Medulla oblongata (tissue), 1 donor: ENCODE data around the gene UBC.
A peak's percentile ranks its signal among the peaks of the same experiment; 100 is the strongest.

Source experiments
- DNase-seq: peaks from one replicate; pipeline ENCODE4 v3.0.0-alpha.2; 2015; ENCODE audit errors: extremely low spot score

The UBC gene

DNA sequence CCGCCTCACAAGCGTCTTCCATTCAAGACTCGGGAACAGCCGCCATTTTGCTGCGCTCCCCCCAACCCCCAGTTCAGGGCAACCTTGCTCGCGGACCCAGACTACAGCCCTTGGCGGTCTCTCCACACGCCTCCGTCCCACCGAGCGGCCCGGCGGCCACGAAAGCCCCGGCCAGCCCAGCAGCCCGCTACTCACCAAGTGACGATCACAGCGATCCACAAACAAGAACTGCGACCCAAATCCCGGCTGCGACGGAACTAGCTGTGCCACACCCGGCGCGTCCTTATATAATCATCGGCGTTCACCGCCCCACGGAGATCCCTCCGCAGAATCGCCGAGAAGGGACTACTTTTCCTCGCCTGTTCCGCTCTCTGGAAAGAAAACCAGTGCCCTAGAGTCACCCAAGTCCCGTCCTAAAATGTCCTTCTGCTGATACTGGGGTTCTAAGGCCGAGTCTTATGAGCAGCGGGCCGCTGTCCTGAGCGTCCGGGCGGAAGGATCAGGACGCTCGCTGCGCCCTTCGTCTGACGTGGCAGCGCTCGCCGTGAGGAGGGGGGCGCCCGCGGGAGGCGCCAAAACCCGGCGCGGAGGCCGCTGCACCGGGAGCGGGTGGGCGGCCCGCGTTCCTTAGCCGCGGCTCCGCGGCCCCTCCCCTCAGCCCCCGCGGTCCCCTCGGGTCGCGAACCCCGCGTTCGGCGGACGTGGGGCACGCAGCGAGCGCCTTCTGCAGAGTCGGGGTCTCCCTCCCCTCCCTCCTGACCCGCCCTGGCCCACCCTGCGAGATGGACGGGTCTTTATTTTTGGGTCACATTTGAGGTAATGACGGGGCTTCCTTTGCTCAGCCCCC lies at the start of gene UBC:
Gene UBC (minus strand): TSS at position 259 of the 847 bp plus-strand sequence. CDS start 879 bp downstream, outside the sequence.
- DNase-seq = peak; percentile 94

DNA sequence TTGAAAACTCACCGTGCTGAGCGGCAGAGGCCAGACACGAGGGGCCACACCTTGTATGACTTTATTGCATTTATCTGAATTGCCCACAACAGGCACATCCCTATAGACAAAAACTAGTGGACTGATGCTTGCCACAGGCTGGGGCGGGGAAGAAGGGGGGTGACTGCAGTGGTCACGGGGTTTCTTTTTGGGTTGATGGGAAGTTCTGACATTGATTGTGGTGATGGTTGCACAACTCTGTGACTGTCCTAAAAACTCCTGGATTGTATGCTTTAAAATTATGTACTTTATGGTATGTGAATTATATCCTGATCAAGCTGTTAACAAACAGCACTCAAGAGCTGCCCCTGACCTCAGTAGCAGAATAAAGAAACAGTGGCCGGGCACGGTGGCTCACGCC lies 48.8 kb upstream of the UBC start:
- no peak for DNase-seq

DNA sequence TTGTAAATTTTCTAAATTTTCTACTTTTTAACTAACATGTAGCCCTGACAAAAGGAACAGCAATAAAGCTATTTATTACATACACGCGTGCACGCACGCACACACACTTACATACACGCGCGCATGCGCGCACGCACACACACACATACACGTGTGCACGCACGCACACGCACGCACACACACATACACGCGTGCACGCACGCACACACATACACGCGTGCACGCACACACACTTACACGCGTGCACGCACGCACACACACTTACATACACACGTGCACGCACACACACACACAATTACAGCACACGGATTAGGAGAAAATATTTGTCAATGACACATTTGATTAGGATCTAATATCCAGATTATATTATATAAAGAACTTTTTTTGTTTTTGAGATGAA lies 46.6 kb upstream of the UBC start:
- DNase-seq = no peak

DNA sequence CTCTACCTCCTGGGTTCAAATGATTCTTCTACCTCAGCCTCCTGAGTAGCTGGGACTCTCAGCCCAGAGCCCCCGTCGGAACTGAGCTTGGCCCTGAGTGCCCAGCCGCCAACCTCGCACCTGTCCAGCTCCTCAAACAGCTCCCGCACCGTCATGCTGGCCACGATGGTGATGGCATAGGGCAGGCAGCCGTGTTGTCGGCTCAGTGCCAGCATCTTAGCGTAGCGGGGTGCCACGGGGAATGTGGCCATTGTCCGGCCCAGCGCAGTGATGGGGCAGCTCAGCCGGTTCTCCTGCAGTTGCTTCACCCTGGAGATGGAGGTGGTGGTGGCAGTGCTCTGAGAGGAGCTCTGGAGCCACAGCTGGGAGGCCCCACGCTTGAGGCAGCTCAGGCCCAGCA lies 42.1 kb upstream of the UBC start:
- DNase-seq = no peak

DNA sequence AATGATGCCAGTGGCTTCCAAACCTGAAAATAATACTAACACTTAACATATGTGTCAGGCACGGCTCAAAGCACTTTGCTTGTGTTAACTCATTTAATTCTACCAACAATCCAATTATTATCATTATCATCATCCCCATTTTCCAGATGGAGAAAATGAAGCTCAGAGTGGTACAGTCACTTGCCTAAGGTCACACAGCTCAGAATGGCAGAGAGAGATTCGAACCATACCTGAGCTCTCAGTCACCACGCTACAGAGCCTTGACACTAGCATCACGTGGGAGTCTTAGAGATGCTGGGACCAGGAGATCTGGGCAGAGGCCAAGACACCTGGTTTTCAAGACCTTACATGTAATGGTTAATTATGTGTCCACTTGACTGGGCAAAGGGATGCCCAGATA lies 40.3 kb upstream of the UBC start:
- no peak for DNase-seq

DNA sequence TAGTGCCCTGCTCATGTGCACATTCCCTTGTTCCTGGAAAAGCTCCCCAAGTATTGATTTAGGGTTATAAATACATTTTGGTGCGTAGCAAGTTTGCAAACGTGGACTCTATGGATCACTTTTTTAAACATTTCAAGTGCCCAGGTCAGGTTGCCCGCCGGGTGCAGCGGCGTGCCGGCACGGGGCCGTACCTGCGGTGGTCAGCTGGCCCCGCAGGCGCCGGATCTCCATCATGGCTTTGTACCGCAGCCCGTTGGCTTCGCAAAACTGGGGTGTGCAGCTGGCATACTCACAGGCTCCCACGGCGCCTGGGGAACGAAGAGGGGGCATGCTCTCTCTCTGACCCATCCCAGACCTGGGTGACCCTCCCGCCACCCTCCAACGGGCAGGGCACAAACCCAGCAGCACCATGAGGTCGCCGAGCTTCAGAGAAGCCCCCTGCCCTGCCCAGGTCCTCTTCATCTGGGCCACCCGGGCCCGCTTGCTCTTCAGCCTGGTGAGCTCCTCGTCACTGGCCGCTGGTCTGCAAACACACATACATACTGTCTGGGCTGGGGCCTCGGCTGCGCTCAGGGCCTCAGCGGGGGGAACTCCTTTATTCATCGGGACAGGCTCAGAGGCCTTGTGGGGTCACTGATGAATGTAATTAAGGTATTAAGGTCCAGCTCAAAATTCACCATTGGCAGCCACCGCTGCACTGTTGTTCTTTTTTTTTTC lies 39.4 kb upstream of the UBC start:
- DNase-seq = no peak

DNA sequence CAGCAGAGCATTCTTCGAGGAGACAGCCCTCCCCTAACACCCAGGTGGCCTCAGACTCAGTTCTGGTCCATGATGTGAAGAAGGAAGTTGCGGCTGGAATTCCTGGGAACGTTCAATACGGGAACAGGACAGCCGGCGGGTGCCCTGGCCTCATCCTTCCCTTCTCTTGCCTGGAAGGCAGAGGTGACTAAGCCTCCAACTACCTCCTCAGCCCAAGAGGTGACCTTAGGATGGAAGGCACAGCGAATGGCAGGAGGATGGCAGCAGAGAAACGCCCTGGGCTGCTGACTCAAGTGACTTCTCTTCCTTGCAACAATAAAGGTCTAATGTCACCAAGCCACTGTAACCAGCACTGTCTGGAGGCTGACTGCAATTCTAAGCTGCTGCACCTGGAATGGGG lies 38.4 kb upstream of the UBC start:
- DNase-seq = no peak

DNA sequence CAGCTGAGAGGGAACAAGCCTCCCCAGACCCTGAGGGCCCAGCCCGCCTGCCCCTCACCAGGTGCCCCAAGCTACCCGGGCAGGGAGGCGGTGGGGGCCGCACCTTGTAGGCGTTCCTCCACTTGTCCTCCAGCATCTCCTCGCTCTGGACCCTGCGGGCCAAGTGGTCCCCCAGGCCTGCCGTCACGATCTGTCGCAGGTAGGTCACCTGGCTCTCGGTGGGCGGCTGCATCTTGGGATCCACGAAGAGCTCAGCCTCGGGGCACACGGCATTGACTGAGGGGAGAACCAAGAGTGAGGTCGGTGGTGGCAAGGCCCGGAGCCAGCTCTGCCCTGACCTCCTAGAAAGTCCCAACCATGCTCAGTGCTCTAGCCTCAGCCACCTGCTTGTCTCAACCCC lies 37.8 kb upstream of the UBC start:
- no peak for DNase-seq

DNA sequence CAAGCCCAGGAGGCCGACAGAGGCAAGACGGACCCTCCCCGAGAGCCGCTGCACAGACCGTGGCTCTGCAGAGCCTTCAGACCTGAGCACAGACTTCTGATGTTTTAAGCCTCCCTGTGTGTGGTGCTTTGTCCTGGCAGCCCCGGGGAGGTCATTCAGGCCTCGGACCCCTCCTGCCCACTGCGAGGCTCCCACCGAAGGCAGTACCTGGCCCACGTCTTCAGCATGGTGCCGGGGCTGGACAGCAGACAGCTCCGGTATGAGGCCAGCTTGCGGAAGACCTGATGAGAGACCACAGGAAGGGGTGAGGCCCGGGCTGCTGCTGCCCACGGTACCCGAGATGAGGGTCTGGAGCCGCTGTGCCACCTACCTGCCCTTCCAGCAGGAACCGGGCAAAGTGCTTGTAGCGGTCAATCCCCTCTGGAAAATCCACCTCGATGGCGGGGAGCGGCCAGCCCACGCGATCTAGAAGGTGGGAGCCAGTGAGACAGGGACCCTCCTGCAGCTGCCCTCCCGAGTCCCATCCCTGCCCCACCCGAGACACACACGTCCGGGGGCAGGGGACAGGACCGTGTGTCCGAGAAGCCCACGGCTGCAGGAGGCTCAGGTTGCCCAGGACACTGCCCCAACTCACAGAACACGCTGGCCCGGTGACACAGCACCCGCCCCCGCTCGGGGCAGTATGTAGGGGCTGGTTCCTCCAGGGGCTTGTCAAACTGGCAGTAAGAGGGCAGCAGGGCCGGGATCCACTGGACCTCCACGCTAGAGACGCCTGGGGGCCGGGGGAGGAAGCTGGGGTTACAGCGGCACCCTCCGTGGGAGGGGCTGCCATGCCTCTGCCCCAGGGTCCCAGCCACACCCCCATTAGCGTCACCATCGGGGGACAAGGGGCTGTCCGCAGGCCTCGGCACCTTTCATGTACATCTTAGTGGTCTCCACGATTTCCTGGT lies 35.6 kb upstream of the UBC start:
- no peak for DNase-seq

DNA sequence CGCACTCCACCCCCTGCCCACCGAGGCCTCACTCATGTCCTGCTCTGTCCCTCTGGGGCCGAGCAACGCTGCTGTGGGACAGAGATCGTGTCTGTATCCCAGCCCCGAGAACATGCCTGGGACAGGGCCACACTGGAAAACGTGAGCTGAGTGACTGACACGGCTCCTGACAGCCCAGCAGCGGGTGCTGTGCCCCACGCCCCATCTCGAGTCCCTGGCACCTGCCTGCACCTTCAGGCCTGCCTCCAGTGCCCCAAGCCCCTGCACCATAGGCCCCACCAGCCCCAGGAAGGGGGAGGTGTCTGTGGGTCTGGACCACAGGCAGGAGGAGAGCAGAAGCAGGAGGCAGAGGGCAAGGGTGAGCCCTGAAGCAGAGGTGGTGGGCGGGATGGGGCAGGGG lies 34.6 kb upstream of the UBC start:
- DNase-seq = no peak

DNA sequence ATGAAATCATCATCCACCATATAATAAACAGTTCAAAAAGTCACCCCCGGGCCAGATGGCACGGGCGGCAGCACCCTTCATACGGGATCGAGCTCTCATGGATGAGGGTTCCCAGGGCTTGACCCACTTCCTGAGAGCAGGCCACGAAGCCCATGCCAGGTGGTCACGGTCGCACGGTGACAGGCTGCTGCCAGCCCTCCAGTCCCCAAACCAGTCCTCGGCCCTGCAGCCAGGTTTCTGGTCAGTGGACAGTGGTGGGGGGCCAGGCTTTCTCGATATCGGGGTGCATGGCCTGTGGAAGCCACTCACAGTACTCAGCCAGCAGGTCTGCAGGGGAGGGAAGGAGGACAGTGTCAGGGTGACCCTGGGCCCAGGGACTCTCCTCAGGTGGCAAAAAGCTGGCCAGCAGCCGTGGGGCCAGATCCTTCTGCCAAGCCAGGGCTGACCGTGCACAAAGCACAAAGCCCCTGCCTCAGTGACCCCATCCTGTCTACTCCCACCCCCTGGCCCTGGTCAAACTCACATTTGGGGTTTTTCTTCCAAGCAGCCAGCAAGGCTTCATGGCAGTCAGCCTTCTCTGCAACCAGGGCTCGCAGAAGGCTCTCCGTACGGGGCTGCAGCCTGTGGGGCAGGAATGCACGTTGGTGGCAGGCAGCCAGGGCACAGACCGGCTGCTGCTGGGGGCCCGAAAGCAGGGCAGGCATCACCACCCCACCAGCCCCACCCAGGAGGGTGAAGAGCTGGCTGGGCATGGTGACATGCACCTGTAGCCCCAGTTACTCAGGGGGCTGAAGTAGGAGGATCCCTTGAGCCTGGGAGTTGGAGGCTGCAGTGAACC lies 33.3 kb upstream of the UBC start:
- no peak for DNase-seq

DNA sequence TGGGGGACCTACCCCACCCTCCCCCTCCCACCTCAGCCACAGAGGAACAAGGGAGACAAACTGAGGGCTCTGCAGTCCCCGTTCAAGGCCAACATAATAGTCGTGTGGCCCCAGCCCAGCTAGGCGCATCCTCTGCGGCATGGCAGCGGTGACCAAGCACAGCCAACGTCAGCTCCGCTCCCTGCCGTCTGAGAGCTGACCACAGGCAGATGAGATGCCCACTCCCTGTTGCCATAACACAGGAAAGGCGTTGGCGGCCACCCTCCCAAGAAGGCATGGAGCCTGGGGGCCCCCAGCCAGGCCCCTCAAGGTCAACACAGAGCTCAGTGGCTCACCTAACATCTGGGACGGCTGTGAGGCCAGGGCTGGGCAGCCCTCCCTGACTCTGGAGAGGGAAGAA lies 32.6 kb upstream of the UBC start:
- DNase-seq = no peak

DNA sequence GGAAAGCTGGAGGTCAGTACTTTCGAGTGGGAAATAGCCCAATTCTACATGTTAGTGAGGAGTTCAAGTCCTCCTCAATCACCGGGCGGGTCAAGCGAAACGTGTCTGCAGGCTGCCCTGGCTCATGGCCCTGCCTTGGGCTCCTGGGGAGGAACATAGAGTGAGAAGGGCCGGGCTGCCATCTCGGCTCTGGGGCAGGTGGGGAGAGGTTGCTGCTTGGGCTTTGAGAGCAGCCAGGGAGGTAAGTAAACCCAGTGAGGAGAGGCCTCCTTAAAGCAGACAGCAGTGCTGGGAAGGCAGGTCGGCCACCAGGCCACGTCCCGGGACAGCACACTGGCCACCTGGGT lies 32.0 kb upstream of the UBC start:
- no peak for DNase-seq

DNA sequence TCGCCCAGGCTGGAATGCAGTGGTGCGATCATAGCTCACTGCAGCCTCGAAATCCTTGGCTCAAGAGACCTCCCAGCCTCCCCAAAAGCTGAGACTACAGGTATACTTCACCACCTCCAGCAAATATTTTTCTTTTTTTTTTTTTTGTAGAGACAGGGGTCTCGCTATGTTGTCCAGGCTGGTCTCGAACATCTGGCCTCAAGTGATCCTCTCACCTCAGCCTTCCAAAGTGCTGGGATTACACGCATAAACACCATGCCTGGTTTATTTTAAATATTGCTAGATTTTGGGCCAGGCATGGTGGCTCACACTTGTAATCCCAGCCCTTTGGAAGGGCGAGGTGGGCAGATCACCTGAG lies 26.7 kb upstream of the UBC start:
- no peak for DNase-seq

DNA sequence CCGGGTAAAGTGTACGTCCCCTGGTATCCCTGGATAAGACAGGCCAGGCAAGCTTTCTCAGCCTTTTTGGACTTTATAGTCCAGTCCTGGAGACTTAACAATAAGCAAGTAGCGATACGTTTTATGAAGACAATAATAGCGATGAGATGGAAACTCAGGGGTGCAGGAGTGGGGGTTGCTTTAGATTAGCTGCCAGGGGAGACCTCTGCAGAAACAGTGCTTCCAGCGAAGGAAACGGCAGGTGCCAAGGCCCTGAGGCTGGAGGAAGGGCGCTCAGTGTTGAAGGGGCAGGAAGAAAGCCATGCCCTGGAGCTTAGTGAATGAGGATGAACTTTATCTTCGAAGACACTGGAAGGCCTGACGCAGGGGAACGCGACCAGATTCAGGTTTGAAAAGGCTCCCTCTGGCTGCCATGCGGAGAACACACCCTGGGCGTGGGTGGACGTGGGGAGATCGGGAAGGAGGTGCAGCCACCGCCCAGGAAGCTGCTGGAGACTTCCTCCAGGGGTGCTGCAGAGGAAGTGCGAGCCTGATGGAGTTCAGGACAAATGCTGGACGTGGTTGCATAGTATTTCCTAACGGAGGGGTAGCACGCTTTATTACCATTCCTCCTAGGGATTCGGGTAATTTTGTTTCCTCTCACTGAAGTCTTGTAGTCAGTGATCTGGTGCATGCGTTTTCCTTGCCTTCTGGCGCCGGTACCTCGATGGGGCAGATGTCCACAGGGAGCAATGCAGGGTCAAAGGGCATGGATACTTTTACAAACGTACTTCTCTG lies 26.1 kb upstream of the UBC start:
- peak; percentile 96 for DNase-seq

DNA sequence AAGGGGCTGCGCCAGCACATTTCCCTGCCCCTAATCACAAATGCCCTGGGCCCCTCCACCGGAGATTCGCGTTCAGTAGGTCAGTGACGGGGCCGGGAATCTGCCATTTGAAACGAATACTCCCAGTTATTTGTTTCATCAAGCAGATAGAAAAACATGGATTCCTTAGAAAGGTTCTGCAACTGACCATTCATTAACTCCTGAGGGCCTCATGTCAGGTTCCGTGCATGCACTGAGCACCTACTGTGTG lies 25.6 kb upstream of the UBC start:
- no peak for DNase-seq

DNA sequence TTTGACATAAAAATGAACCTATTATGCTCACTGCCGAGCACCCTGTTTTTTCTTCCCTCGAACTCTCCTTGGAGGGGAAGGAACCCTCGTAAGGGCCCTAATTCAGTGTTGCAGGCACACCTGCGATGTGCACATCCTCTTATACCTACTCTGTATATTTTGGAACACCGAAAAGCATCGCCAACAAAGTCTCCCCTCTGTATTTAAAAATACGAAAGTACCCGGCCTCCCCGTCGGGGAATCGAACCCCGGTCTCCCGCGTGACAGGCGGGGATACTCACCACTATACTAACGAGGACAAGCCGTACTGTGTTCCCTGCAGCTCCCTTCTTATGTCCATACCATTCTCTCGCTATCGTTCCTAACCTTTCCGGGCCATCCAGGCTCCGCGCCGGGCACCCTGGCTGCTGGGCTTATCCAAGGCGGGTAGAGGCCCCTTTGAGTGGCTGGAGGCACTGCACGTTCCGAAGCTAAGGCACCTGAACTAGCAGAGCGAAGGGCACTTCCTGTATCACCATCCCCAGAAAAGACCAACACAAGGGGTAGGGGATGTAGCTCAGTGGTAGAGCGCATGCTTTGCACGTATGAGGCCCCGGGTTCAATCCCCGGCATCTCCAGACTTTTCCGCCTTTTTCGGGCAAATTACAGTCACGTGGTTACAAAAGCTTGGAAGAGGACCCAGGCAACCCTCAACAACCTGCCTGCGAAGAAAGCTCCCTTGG lies 25.1 kb upstream of the UBC start:
- peak; percentile 97 for DNase-seq

DNA sequence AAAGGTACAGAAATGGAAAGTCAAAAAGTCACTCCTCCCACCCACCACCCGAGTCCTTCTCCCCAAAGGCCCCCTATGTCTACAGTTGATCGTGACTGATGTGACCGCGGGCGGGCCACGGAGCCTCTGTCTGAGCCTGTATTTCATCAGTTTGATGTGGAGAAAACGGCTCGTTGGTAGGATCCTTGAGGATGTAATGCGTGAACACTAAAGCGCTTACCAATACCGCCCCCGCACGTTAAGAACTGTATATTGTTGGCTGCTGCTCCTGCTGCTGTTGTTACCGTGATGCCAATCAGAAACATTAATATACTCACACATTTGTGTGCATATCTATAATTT lies 24.6 kb upstream of the UBC start:
- peak; percentile 90 for DNase-seq

DNA sequence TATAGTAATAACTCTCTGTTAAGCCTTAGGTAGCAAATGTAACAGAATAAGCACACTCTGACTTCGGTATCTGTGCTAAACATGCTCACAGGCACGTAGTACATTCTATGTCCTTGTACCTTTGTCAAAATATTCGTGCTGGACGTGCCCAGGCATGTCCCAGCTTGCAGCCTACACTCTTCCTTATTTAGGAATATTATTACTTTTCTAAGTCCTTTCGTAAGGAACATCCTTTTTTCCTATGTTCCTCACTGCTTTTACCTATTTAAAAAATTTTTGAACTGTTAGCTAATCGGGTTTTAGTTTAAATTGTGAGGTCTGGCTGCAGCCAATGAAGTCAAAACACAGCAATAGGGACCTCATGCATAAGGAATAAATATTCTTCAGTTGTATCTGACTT lies 24.1 kb upstream of the UBC start:
- DNase-seq = peak; percentile 57

DNA sequence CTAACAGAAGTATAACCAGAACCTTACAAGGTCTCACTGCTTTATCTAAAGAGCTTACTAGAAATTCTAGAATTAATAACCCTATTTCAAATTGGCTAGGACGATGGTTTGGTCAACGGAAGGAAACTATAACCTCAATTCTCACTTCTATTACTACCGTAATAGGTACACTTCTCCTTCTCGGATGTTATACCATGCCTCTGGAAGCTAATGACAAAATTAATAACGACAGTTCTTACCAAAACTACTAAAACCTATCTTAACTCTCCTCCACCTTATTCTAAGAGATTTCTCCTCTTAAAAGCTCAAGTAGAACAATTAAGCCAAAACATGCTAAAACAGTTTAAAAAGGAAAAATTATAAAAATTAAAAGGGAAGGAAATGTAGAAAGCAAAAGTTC lies 23.7 kb upstream of the UBC start:
- DNase-seq = peak; percentile 35
